ENCODE results near the gene CACNA1C. TPM values are rescaled to one million over a fixed set of nuclear protein-coding genes. Genes with fewer than 3 reads are reported as not detected.

CACNA1C gene
- polyA plus RNA-seq, 1 of the 3 experiments (the other 2 are of a cell fraction), result 1.5 TPM

- Histone ChIP-seq H3K27me3 (ENCODE audit: insufficient read depth) (no peaks in the 10 kb centered on the region), H3K4me1 (ENCODE audit: control insufficient read depth in 1 of 2, insufficient read depth in 2 of 2, low read depth in 1 of 2, low read length in 1 of 2) (peaks cover 0 to 30% of the 10 kb centered on the region in 2 experiments; a peak in 2 of 4 replicates), H4K20me1 (ENCODE audit: insufficient read depth) (no peaks in the 10 kb centered on the region), H3K9me2 (no peaks in the 10 kb centered on the region), H3K9ac (no peak overlapping the region), H3K9me3 (no peaks in the 10 kb centered on the region), H3K27ac (ENCODE audit: low read depth in 2 of 2, low read length in 1 of 2) (no peak overlapping the region), H3K4me2 (no peak overlapping the region), H2AFZ (ENCODE audit: low read depth) (no peak overlapping the region), H3F3A (replicated peaks; ENCODE audit: insufficient read depth) (no peaks in the 10 kb centered on the region), H3K4me3 (ENCODE audit: low read depth in 2 of 2, low read length in 1 of 2) (no peak overlapping the region), H3K36me3 (replicated peaks in 1 of 2; ENCODE audit: control insufficient read depth in 1 of 2, insufficient read depth in 2 of 2, low read length in 1 of 2) (no peaks in the 10 kb centered on the region), H3K79me2 (ENCODE audit: insufficient read depth) (no peaks in the 10 kb centered on the region)
- CTCF ChIA-PET, result interaction anchor here (1.0 kb wide), 1 partner anchor 286 kb away, joined by 3 read pairs; no protein-coding TSS in a partner anchor
- no peak for TF ChIP-seq GABPA (IDR thresholded peaks at IDR 0.05; ENCODE audit: low read depth)
- TF ChIP-seq RAD21 (IDR thresholded peaks at IDR 0.05; ENCODE audit: low read length), result no peak
- no peak for TF ChIP-seq RFX5 (IDR thresholded peaks at IDR 0.05; ENCODE audit: low read length)
- no peak for TF ChIP-seq MEF2A (IDR thresholded peaks at IDR 0.05; ENCODE audit: borderline replicate concordance, low read depth)
- TF ChIP-seq TEAD4 (IDR thresholded peaks at IDR 0.05; ENCODE audit: borderline replicate concordance, insufficient read depth), result no peak
- no peak for TF ChIP-seq MAX (IDR thresholded peaks at IDR 0.05; ENCODE audit: low read depth)
- no peak for TF ChIP-seq ZBTB33 (IDR thresholded peaks at IDR 0.05; ENCODE audit: borderline replicate concordance, low read depth)
- no peak for TF ChIP-seq CTCF (IDR thresholded peaks at IDR 0.05)
- no peak for TF ChIP-seq YY1 (IDR thresholded peaks at IDR 0.05; ENCODE audit: low read depth)
- no peak for TF ChIP-seq PBX3 (IDR thresholded peaks at IDR 0.05)
- no peak for TF ChIP-seq RCOR1 (IDR thresholded peaks at IDR 0.05; ENCODE audit: low read length)
- no peak for TF ChIP-seq GATA2 (CRISPR knock-in tag; IDR thresholded peaks at IDR 0.05)
- no peak for TF ChIP-seq TAF1 (IDR thresholded peaks at IDR 0.05; ENCODE audit: borderline replicate concordance, low read depth, low read length)
- TF ChIP-seq SMC3 (IDR thresholded peaks at IDR 0.05; ENCODE audit: low read depth, low read length), result no peak
- TF ChIP-seq REST (IDR thresholded peaks at IDR 0.05; ENCODE audit: low read depth, low read length), result no peak
- no peak for TF ChIP-seq ELF1 (IDR thresholded peaks at IDR 0.05)
- TF ChIP-seq NFIC (IDR thresholded peaks at IDR 0.05; ENCODE audit: borderline replicate concordance), result no peak
- no peak for TF ChIP-seq POLR2AphosphoS5 (IDR thresholded peaks at IDR 0.05; ENCODE audit: low read depth, low read length)
- no peak for TF ChIP-seq SIN3A (IDR thresholded peaks at IDR 0.05; ENCODE audit: borderline replicate concordance, low read depth, low read length)
- TF ChIP-seq EZH2phosphoT487 (IDR thresholded peaks at IDR 0.05; ENCODE audit: borderline replicate concordance, low read depth), result no peak
- POLR2A ChIA-PET, result no interaction called here
- 69% methylated on average over 6 of the region's 6 CpGs for WGBS (ENCODE audit: low lambda C conversion rate)
- DNase-seq, result no peak
Observed at GRCh38 chr12:2297004-2297403, 244.2 kb downstream of the CACNA1C start.
